Measurements from ENCODE around the gene COG5.

- no peak for TF ChIP-seq REST (IDR thresholded peaks at IDR 0.05; ENCODE audit: insufficient read depth in 1 of 2, low read depth in 2 of 2, low read length in 2 of 2)
- TF ChIP-seq POLR2AphosphoS5 (IDR thresholded peaks at IDR 0.05; ENCODE audit: low read depth, low read length), result no peak; the same call in 1 of the 2 replicates
- no peak for TF ChIP-seq SIN3A (IDR thresholded peaks at IDR 0.05; ENCODE audit: borderline replicate concordance, insufficient read depth, low read length)
- no peak for TF ChIP-seq TAF1 (IDR thresholded peaks at IDR 0.05; ENCODE audit: borderline replicate concordance, insufficient read depth, low read length)
Measured at GRCh38 chr7:107170051-107170915, 393.4 kb downstream of the COG5 start.

All from PFSK-1 (cell line).